NB4 (cell line): Measurements from ENCODE around the gene TPSB2.

ENCODE experiments used
- MAX ChIP-seq: IDR thresholded peaks from 2 replicates; pipeline ENCODE4 v1.6.1; 2011; ENCODE audit warnings: low read depth, low read length
- MYC ChIP-seq: IDR thresholded peaks from 2 replicates; pipeline ENCODE4 v1.6.1; 2011; ENCODE audit warnings: low read depth, low read length
- POLR2A ChIP-seq: IDR thresholded peaks from 2 replicates; pipeline ENCODE4 v1.6.1; 2011; ENCODE audit warnings: mild to moderate bottlenecking; ENCODE audit not compliant: insufficient read length; ENCODE audit errors: extremely low read depth
- TF ChIP-seq, protein P1 (sequence below): IDR thresholded peaks from one replicate; pipeline ENCODE4 v1.5.1; 2012; ENCODE audit warnings: low read depth, low read length

DNA sequence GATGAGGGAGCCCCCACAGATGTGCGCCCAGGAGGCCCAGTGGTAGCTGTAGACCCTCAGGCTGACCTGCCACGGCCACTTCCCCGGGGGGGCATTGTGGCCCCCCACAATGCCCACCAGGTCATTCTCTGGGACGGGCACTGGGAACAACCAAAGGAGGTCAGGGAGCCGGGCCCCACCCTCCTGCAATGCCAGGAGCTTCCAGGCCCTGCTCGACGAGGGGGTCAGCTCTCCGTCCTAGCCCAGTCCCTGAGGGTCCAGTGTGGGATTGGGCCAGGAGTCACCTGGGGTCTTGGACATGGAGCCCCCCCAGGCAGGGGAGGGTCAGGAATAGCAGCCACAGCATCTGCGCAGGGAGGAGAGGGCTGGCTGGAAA is 32.9 kb upstream of the TPSB2 start:
- TF ChIP-seq POLR2A (no peak), MYC (no peak), MAX (no peak)
- TF ChIP-seq, protein P1, sequence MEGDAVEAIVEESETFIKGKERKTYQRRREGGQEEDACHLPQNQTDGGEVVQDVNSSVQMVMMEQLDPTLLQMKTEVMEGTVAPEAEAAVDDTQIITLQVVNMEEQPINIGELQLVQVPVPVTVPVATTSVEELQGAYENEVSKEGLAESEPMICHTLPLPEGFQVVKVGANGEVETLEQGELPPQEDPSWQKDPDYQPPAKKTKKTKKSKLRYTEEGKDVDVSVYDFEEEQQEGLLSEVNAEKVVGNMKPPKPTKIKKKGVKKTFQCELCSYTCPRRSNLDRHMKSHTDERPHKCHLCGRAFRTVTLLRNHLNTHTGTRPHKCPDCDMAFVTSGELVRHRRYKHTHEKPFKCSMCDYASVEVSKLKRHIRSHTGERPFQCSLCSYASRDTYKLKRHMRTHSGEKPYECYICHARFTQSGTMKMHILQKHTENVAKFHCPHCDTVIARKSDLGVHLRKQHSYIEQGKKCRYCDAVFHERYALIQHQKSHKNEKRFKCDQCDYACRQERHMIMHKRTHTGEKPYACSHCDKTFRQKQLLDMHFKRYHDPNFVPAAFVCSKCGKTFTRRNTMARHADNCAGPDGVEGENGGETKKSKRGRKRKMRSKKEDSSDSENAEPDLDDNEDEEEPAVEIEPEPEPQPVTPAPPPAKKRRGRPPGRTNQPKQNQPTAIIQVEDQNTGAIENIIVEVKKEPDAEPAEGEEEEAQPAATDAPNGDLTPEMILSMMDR: no peak
